Stimulated activated CD4-positive, alpha-beta T cell treated with anti-CD3 and anti-CD28 coated beads, Interleukin-15, amount 100 ng/mL, for 48 hours (primary cell): ENCODE data around the gene MASP2.
"Not testable (repeated sequence)": the region's sequence is repeated elsewhere in the genome, so short reads cannot be mapped to it uniquely, and the experiment has no call there.

Experiments
- DNase-seq, 2 donors: peaks; one replicate each; pipeline ENCODE4 v3.0.0-alpha.2; 2020; ENCODE audit warnings: low read depth in 2 of 2

Gene MASP2

GRCh38 chr1:11046625-11047365 is at the start of gene MASP2:
Gene MASP2 (minus strand): TSS chr1:11047239. CDS start chr1:11047207, 32 bp downstream.
- no peak for DNase-seq

- not testable (repeated sequence) for DNase-seq
These were observed 36.7 kb upstream of the MASP2 start for GRCh38 chr1:11083784-11084183.

- no peak for DNase-seq
These were observed 33.9 kb upstream of the MASP2 start for GRCh38 chr1:11080931-11081330.

- DNase-seq = no peak
These were observed 31.6 kb upstream of the MASP2 start for GRCh38 chr1:11078631-11079030.

GRCh38 chr1:11073398-11073797 is 26.4 kb upstream of the MASP2 start:
- DNase-seq = not testable (repeated sequence)

- DNase-seq = no peak
These were observed 25.3 kb upstream of the MASP2 start for GRCh38 chr1:11072216-11072917.

DNA sequence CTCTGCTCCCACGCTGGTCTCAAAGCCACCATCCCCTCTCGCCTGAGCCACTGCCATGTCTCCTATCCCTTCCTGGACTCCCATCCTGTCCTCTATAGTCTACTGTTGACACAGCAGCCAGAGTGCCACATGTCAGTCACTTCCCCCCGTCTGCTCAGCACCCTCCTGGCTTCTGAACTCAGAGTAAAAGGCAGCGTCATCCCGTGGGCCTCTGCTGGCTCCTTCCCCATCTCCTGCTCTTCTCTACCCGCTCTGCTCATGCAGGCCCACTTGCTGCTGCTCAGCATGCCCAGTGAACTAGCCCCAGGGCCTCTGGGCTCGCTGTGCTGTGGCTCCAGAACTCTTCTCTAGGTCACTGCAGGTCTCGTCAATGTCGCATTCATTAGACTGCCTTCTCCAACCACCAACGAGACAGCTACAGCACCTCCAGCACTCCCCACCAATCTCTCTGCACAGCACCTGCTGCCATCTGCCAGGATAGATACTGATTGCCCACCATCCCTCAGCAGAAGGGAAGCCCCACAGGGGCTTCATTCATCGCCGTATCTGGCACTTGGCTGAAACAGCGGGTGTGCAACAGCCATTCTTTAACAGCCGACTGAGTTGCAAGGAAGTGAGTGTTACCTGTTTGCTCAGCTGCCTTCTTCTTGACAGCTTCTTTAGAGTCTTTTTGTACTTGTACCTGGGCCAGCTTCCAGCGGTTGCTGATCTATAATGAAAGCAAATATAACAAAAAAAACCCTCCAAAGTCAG is 24.6 kb upstream of the MASP2 start:
- DNase-seq = no peak

- no peak for DNase-seq
These were observed 23.8 kb upstream of the MASP2 start for GRCh38 chr1:11070876-11071275.

- DNase-seq = no peak
These were observed 21.8 kb upstream of the MASP2 start for GRCh38 chr1:11068600-11069473.

- no peak for DNase-seq
These were observed 20.9 kb upstream of the MASP2 start for GRCh38 chr1:11067716-11068599.

DNA sequence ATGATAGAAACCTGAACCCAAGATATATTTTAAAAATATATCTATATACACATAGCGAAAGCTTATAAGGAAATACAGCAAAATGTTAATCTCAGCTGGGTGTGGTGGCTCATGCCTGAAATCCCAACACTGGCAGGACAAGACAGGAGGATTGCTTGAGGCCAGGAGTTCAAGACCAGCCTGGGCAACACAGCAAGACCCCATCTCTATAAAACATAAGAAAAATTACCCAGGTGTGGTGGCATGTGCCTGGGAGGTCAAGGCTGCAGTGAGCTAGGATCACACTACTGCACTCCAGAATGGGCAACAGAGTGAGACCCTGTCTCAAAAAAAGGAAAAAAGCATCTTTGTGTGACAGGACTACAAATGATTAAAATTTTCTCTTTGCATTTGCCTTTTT is 18.8 kb upstream of the MASP2 start:
- no peak for DNase-seq

DNA sequence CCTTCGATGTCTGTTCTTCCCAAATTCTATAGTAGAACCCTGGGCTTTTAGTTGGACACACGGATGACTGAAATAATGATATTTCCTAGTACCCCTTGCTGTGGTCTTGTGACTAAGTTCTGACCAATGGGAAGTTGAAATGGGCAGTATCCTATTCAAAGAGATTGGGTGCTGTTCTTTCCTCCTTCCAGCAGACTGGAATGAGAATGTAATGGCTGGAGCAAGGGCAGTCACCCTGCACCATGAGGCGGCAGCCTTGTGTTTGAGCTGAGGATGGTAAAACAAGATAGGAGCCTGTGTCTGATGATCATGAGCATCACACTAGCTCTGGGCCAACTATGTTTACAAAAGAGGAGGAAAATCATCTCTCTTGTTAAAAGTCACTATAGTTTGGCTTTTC is 17.9 kb upstream of the MASP2 start:
- DNase-seq = no peak

- DNase-seq = not testable (repeated sequence)
These were observed 17.0 kb upstream of the MASP2 start for GRCh38 chr1:11063937-11064537.

DNA sequence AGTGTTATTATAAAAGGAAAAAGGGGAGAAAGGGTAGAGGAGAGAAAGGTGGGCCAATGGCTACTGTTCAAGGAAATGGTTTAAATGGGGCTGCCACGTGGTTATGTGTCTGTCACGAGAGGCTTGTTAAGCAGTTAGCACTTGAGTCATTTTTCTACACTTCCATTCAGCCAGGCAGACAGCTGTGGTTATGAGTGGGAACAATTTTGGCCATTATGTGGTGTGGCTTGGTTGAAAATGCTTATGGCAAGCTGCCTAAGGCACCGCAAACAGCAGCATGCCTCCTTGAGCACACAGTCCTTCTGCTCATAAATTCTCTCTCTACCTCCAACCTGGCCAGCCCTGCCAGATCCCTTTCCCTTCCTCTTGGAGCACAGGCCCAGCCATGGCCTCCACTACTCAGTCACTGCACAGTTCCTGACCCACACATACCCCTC is 15.9 kb upstream of the MASP2 start:
- DNase-seq = no peak

GRCh38 chr1:11061652-11062365 is 14.8 kb upstream of the MASP2 start:
- no peak for DNase-seq

- peak; percentile 80 to 89 for DNase-seq
These were observed 13.2 kb upstream of the MASP2 start, which contains the start of gene SRM for GRCh38 chr1:11059968-11060830. Gene SRM (minus strand): TSS chr1:11060018. CDS start chr1:11059943, 75 bp downstream.

DNA sequence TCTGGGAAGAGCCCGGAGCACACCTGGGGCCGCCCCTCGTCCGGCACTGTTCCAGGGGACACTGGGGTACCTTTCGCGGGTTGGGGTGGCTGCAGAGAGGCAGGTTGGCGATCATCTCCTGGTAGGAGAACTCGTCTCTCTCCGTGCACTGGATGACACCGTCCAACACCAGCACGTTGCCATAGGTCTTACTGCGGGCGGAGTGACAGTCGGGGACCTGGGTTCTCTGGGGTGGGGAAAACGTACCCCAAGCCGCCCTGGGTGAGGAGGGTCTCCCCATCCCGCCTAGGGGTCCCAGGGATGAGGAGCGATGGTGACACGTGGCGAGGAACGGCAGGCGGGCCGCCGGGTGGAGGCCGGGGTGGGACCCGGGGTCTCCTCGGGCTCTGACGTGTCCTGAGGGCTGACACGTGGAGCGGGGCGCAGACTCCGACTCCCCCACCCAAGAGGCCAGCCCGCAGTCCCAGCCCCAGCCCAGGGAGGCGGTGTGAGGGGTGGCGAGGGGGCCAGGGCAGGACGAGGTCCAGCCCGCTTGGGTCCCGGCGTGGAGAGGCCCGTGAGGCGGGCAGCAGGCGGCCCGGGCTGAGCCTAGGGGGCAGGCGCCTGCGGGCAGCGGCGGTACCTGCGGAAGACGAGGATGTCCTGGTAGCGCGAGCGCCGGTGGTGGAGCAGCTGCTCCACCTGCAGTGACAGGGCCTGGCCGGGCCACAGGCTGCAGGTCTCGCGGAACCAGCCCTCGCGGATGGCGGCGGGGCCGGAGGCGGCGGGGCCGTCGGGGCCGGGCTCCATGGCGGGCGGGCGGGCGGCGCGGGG is 12.3 kb upstream of the MASP2 start:
- DNase-seq = no peak
